Measurements from ENCODE around the gene TCF3. TPM values are rescaled to one million over a fixed set of nuclear protein-coding genes. Genes with fewer than 3 reads are reported as not detected.
"Not testable (repeated sequence)": the region's sequence is repeated elsewhere in the genome, so short reads cannot be mapped to it uniquely, and the experiment has no call there.

Gene TCF3
- total RNA-seq, 1 donor from 2014 or later = 153 TPM

- no peak for DNase-seq (ENCODE audit: low spot score)
- Mint-ChIP-seq H3K27me3 (ENCODE audit: low read depth) (peaks cover 26% of the 10 kb centered on the region), H3K27ac (ENCODE audit: unreplicated experiment) (no peak overlapping the region), H3K4me3 (ENCODE audit: unreplicated experiment) (no peak overlapping the region), H3K4me1 (ENCODE audit: low read depth) (peaks cover 9% of the 10 kb centered on the region), H3K36me3 (ENCODE audit: low read depth) (no peaks in the 10 kb centered on the region), H3K9me3 (ENCODE audit: low read depth) (no peaks in the 10 kb centered on the region)
- no peak for TF ChIP-seq CTCF (IDR thresholded peaks at IDR 0.05)
These were observed 13.2 kb upstream of the TCF3 start for GRCh38 chr19:1665565-1666047.

DNA sequence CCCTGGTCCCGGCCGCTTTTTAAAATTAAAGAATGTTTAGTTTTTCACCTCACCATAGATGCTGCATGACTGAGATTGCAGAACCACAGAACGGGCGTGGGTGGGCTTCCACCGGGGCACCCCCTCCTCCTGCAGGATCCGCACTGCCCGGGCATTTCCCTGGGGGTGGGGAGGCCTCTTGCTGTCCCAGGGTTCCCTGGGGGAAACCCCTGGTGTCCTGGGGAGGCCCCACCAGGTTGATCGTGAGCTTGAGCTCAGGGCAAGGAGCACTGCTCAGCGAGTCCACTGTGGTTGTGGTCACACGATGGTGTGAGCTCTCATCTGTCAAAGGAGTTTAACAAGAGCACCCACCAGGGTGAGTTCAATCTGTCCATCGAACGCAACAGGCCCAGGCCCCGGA, 11.4 kb upstream of the TCF3 start:
- H3K4me1 Mint-ChIP-seq (ENCODE audit: low read depth) = peaks cover 9% of the 10 kb centered on the region
- no peaks in the 10 kb centered on the region for H3K36me3 Mint-ChIP-seq (ENCODE audit: low read depth)
- no peak for TF ChIP-seq CTCF (IDR thresholded peaks at IDR 0.05)
- no peaks in the 10 kb centered on the region for H3K9me3 Mint-ChIP-seq (ENCODE audit: low read depth)
- no peak for DNase-seq (ENCODE audit: low spot score)
- H3K27me3 Mint-ChIP-seq (ENCODE audit: low read depth) = peaks cover 19% of the 10 kb centered on the region
- no peak overlapping the region for H3K4me3 Mint-ChIP-seq (ENCODE audit: unreplicated experiment)
- H3K27ac Mint-ChIP-seq (ENCODE audit: unreplicated experiment) = no peak overlapping the region

DNA sequence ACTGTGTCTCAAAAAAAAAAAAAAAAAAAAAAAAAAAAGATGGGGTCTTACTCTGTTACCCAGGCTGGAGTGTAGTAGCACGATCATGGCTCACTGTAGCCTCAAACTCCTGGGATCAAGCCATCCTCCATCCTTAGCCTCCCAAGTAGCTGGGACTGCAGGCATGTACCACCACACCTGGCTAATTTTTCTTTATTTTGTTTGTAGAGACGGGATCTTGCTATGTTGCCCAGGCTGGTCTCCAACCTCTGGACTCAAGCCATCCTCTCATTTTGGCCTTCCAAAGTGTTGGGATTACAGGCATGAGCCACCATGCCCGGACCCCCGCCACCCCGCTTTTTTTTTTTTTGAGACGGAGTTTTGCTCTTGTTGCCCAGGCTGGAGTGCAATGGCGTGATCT, 10.8 kb upstream of the TCF3 start:
- not testable (repeated sequence) for H3K27ac Mint-ChIP-seq (ENCODE audit: unreplicated experiment); H3K4me3 Mint-ChIP-seq (ENCODE audit: unreplicated experiment); H3K4me1 Mint-ChIP-seq (ENCODE audit: low read depth); DNase-seq (ENCODE audit: low spot score); H3K36me3 Mint-ChIP-seq (ENCODE audit: low read depth); H3K9me3 Mint-ChIP-seq (ENCODE audit: low read depth)
- H3K27me3 Mint-ChIP-seq (ENCODE audit: low read depth) = peaks cover 14% of the 10 kb centered on the region

DNA sequence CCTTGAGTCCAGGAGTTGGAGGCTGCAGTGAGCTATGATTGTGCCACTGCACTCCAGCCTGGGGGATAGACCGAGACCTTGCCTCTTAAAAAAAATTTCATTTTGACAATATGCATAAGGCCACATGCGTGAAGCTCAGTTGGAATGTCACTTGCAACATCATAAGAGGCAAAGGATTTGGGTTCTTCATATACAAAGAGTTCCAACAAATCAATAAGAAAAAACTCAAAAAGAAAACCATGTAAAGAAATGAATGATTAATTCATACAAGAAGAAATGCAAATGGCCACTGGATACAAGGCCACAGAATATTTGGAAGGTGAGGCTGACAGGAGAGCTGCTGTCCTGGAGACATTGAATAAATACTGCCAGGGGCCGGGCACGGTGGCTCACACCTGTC, 9.6 kb upstream of the TCF3 start:
- Mint-ChIP-seq H3K9me3 (ENCODE audit: low read depth) (no peaks in the 10 kb centered on the region), H3K27ac (ENCODE audit: unreplicated experiment) (no peak overlapping the region), H3K36me3 (ENCODE audit: low read depth) (no peaks in the 10 kb centered on the region), H3K4me3 (ENCODE audit: unreplicated experiment) (no peak overlapping the region), H3K4me1 (ENCODE audit: low read depth) (no peaks in the 10 kb centered on the region), H3K27me3 (ENCODE audit: low read depth) (peaks cover 5% of the 10 kb centered on the region)
- no peak for TF ChIP-seq CTCF (IDR thresholded peaks at IDR 0.05)
- no peak for DNase-seq (ENCODE audit: low spot score)

DNA sequence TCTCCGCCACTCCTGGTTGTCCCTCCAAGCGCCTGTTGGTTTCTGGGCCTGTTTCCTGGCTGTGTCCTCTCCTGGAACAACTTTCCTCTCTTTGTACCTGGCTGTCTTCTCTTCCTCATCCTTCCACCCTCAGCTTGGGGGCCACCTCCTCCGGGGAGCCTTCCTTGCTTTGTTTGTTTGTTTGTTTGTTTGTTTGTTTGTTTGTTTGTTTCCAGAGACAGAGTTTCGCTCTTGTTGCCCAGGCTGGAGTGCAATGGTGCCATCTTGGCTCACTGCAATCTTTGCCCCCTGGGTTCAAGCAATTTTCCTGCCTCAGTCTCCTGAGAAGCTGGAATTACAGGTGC, 6.6 kb upstream of the TCF3 start:
- no peak for DNase-seq (ENCODE audit: low spot score)
- Mint-ChIP-seq H3K4me1 (ENCODE audit: low read depth) (no peaks in the 10 kb centered on the region), H3K9me3 (ENCODE audit: low read depth) (no peaks in the 10 kb centered on the region), H3K36me3 (ENCODE audit: low read depth) (no peaks in the 10 kb centered on the region), H3K4me3 (ENCODE audit: unreplicated experiment) (no peak overlapping the region), H3K27me3 (ENCODE audit: low read depth) (no peaks in the 10 kb centered on the region), H3K27ac (ENCODE audit: unreplicated experiment) (no peak overlapping the region)
- no peak for TF ChIP-seq CTCF (IDR thresholded peaks at IDR 0.05)

- no peak for TF ChIP-seq CTCF (IDR thresholded peaks at IDR 0.05)
- DNase-seq (ENCODE audit: low spot score) = no peak
- no peaks in the 10 kb centered on the region for H3K36me3 Mint-ChIP-seq (ENCODE audit: low read depth)
- H3K27ac Mint-ChIP-seq (ENCODE audit: unreplicated experiment) = no peak overlapping the region
- H3K4me1 Mint-ChIP-seq (ENCODE audit: low read depth) = no peaks in the 10 kb centered on the region
- no peak overlapping the region for H3K4me3 Mint-ChIP-seq (ENCODE audit: unreplicated experiment)
- no peaks in the 10 kb centered on the region for H3K27me3 Mint-ChIP-seq (ENCODE audit: low read depth)
- no peaks in the 10 kb centered on the region for H3K9me3 Mint-ChIP-seq (ENCODE audit: low read depth)
These were observed 6.0 kb upstream of the TCF3 start for GRCh38 chr19:1658150-1659083.

Data from chondrocyte (in vitro differentiated cells).